Measurements from ENCODE around the gene ESPNL. TPM values are rescaled to one million over a fixed set of nuclear protein-coding genes. Genes with fewer than 3 reads are reported as not detected.

ESPNL gene
- total and polyA plus RNA-seq, 5 experiments from 2014 or later = 0.16 to 0.34 TPM; not detected in 3

DNA sequence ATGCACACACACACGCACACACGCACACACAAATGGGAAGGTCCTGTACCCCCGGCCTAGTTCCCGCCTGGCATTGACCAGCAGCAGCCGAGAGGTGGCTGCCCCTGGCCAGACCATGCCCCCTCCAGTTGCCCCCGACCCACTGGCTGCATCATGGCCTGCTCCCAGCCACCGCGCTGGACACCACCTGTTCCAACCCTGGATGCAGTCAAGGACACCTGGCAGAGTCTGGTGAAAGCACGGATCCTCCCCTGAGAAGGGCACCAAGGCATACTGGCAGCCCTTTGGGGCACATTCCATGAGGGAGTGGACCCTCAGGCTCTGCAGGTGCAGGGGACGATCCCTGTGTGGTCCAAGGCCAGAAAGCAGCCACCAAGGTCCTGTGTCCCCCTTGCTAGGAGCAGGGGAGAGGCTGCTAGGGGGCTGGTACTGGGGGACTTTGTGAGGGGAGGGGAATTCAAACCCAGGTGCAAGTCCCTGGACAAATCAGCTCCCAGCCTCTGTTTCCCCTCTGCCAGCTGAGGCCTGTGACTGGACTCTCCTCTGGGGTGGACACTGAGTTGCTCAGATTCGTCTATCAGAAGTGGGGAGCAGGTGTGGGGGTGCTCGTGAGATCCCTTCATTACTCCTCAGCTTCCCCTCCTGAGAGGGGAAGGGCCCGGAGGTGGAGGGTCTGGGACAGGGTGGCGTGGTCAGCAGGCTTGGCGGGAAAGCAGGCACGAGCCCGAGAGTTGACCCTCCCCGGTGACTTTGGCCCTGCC, 3.5 kb downstream of the ESPNL start:
- POLR2A ChIA-PET = no interaction called here
- DNase-seq (peak in 1 of 10 donors; percentile 6), ATAC-seq (no peak)
- Mint-ChIP-seq H3K9me3 (no peaks in the 10 kb centered on the region), H3K27me3 (no peaks in the 10 kb centered on the region), H3K4me1 (peaks cover 0 to 24% (median under 1%) of the 10 kb centered on the region in 4 donors), H3K36me3 (no peaks in the 10 kb centered on the region), H3K4me3 (no peak overlapping the region), H3K27ac (no peak overlapping the region)

- DNase-seq = no peak
- H3K27ac Mint-ChIP-seq = no peak overlapping the region
- H3K4me1 Mint-ChIP-seq = peaks cover under 1 to 24% (median 4%) of the 10 kb centered on the region in 4 donors
- H3K27me3 Mint-ChIP-seq = no peaks in the 10 kb centered on the region
- H3K36me3 Mint-ChIP-seq = no peaks in the 10 kb centered on the region
- ATAC-seq = no peak
- no peak overlapping the region for H3K4me3 Mint-ChIP-seq
- POLR2A ChIA-PET = no interaction called here
- H3K9me3 Mint-ChIP-seq = no peaks in the 10 kb centered on the region
Measured at GRCh38 chr2:238104226-238104690, 4.1 kb downstream of the ESPNL start.

- Mint-ChIP-seq H3K27ac (no peak overlapping the region), H3K4me1 (peaks cover 2 to 23% (median 8%) of the 10 kb centered on the region in 4 donors), H3K27me3 (no peaks in the 10 kb centered on the region), H3K9me3 (no peaks in the 10 kb centered on the region), H3K4me3 (no peak overlapping the region), H3K36me3 (no peaks in the 10 kb centered on the region)
- no peak for ATAC-seq
- DNase-seq = no peak
- POLR2A ChIA-PET = no interaction called here
Measured at GRCh38 chr2:238104691-238105371, 4.7 kb downstream of the ESPNL start.

DNA sequence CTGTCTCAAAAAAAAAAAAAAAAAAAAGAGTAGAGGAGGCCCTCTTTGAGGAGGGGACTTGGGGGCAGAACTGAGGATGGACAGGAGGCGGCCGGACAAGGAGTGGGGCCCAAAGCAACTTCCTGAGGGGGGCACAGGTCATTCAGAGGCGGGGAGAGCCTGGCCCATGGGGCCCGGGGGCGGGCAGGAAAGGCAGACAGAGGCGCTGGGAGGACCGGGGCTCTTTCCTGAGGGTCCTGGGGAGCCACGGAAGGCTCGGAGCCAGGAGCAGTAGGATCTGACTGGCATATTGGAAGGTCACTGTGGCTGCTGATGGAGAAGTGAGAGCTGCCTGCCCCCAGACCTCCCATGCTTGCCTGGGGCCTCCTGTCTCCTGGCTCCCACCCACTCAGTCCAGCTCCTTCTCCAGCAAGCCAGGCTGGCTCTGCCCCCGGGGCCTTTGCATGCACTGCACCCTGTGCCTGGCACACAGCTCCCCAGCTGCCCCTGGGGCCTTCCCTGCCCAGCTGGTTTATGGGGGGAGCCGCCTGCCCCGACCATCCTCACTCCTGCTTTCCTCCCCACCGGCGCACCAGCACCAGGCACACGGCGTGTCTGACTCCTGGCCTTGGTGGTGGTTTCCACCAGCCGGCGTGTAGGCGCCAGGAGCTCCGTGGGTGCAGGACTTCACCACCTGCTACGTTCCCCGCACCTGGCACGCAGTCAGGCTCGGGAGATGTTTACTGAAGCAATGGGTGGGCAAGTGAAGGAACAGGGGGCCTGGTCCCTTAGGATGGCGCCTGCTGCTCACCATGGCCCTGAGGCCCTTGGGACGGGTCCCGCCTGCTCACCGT, 5.6 kb downstream of the ESPNL start:
- peaks cover 2 to 23% (median 8%) of the 10 kb centered on the region in 4 donors for H3K4me1 Mint-ChIP-seq
- DNase-seq (no peak), ATAC-seq (no peak)
- no peaks in the 10 kb centered on the region for H3K36me3 Mint-ChIP-seq
- no peaks in the 10 kb centered on the region for H3K27me3 Mint-ChIP-seq
- H3K27ac Mint-ChIP-seq = peak overlapping the region in 1 of 10 donors; percentile 9
- H3K9me3 Mint-ChIP-seq = no peaks in the 10 kb centered on the region
- no peak overlapping the region for H3K4me3 Mint-ChIP-seq
- POLR2A ChIA-PET = no interaction called here

- Mint-ChIP-seq H3K36me3 (no peaks in the 10 kb centered on the region), H3K27me3 (no peaks in the 10 kb centered on the region), H3K4me3 (no peak overlapping the region), H3K9me3 (no peaks in the 10 kb centered on the region), H3K4me1 (peaks cover 2 to 22% (median 8%) of the 10 kb centered on the region in 4 donors), H3K27ac (no peak overlapping the region)
- POLR2A ChIA-PET = no interaction called here
- ATAC-seq = no peak
- no peak for DNase-seq
Measured at GRCh38 chr2:238106339-238106697, 6.2 kb downstream of the ESPNL start.

DNA sequence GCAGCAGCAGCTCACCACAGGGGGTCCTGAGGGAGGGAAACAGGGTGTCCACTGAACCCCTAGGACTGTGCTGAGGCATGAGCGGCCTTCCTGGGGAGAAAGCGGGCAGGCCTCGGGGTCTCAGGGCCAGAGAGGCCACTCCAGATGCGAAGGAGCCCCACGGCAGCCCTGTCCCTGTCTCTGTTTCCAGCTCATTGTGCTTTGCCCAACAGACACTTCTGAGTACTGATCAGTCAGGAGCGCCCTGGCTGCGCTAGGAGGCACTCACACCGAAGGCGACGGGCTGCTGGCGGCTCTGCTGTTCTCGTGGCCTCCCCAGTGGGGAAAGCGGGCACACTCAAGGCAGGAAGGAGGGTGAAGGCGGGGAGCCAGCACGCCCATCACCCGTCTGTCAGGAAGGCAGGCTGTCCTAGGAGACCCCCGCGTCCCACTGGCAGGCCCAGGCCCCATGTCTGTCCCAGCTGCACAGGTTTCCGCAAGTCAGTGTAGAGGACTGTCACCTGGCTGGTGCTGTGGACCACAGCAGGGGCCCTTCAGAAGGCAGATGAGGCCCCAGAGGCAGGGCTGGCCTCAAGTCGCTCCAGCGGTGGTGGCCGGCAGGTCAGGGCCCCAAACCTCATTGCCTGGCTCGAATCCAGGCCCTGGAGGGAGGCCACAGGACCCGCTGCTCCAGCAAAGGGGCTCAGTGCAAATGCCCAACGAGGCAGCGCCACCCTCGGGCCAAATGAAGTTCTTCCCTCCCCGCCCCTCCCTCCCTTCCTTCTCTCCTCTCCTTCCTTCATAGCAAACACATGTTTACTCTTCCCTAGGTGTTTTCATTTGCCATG, 6.8 kb downstream of the ESPNL start:
- Mint-ChIP-seq H3K4me3 (peak overlapping the region in 1 of 10 donors; percentile 45), H3K4me1 (peaks cover 2 to 22% (median 8%) of the 10 kb centered on the region in 4 donors), H3K36me3 (no peaks in the 10 kb centered on the region), H3K9me3 (peaks cover 0 to 2% (median 0%) of the 10 kb centered on the region in 9 donors), H3K27ac (peak overlapping the region in 1 of 10 donors; percentile 53), H3K27me3 (no peaks in the 10 kb centered on the region)
- DNase-seq = no peak
- no peak for ATAC-seq
- POLR2A ChIA-PET = no interaction called here

DNA sequence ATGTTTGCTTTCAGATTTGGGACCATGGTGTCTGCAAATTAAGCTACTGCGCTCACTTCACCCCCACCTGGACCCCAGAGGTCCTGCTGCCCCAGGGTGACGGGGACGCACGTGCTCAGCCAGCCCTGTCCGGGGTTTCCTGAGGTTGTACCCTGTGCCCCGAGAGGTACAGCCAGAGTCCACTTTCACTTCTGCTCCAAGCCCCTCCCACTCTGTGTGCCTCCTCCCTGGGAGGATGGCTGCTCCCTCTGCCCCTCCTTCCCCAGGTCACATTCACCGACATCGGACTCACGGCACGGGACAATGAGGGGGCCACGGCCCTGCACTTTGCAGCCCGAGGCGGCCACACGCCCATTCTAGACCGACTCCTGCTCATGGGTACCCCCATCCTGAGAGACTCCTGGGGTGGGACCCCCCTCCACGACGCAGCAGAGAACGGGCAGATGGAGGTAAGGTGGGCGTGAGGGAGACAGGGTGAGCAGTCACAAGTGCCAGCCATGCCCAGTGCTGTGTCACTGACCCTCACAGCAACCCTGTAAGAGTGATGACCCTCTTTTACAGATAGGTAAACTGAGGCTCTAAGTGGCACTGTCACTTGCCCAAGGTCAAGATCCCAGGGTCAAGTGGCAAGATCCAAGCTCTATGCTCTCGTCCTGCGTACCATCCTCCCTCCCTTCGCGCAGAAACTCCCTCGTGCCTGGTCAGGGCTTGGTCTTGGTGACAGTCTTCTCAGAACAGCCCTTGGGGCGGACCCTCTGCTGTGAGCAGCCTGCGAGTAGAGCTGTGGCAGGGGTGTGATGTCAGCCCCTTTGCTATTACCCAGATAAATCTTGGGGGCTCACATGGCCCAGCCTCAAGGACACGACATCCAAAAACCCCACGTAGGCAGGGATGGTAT, 7.6 kb downstream of the ESPNL start:
- peak overlapping the region in 1 of 10 donors; percentile 45 for H3K4me3 Mint-ChIP-seq
- no peak for DNase-seq
- H3K27ac Mint-ChIP-seq = peak overlapping the region in 1 of 10 donors; percentile 53
- peaks cover 2 to 22% (median 8%) of the 10 kb centered on the region in 4 donors for H3K4me1 Mint-ChIP-seq
- POLR2A ChIA-PET = no interaction called here
- H3K9me3 Mint-ChIP-seq = peaks cover 0 to 11% (median 7%) of the 10 kb centered on the region in 9 donors
- ATAC-seq = no peak
- H3K27me3 Mint-ChIP-seq = no peaks in the 10 kb centered on the region
- peaks cover 0 to 4% (median 3%) of the 10 kb centered on the region in 3 donors for H3K36me3 Mint-ChIP-seq

DNA sequence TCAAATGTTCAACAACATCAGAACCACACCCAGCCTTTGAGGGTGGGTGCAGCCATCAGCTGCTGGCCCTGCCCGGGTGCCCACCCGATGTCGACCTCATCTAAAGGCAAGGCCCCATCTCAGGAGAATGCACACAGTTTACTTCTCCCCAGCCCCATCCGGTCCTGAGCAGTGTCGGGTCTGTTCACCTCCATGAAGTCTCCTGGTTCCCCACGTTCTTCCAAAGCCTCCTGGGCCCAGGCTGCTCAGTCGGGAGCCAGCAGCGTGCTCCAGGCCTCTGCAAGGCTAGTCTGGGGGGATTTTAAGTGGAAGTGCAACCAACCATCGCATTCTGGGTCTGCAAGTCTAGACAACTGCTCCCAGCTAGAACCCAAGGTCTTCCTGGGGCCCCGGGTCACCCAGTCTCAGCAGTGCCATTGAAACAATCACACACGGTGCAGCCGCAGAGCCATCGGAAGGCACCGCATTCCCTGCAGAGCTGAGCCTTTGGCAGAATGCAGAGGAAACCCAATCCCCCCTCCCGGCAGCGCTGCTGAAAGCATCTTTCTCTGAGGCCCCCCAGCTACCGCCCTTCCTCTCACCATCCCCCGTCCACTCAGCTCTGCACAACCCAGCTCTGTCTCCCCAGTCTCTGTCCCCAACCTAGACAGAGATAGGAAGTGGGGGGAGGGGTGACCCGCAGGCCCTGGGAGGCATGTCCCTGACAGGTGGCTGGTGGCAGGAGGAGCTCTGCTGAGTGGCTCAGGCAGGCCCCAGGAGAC, 8.5 kb downstream of the ESPNL start:
- Mint-ChIP-seq H3K36me3 (peaks cover 0 to 10% (median 7%) of the 10 kb centered on the region in 3 donors), H3K9me3 (peaks cover 0 to 19% (median 13%) of the 10 kb centered on the region in 9 donors), H3K27ac (peak overlapping the region in 1 of 10 donors; percentile 11), H3K4me1 (peaks cover 2 to 22% (median 8%) of the 10 kb centered on the region in 4 donors), H3K27me3 (no peaks in the 10 kb centered on the region), H3K4me3 (peak overlapping the region in 1 of 10 donors; percentile 18)
- DNase-seq = peak in 2 of 10 donors; percentile 16 to 62
- POLR2A ChIA-PET = no interaction called here
- peak in 1 of 2 donors; percentile 56 for ATAC-seq

DNA sequence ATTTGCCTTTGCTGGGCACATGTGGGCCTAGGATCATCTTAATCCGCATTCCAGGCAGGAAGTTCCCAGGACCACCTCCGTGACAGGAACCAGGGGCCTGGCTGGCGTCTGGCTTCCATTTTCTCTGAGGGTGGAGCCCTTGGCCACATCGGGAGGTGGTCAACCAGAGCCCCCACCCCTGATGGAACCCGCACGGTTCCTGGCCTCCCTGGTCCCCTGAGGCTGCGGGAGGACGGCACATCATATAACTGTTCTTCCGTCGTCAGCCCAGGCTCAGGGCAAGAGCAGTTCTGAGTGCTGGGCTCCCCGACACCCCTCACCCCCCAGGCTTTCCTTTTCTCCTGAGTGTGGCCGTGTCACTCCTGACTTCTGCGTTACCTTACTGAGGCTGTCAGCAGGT, 13.5 kb downstream of the ESPNL start:
- Mint-ChIP-seq H3K36me3 (peaks cover 0 to 10% (median 7%) of the 10 kb centered on the region in 3 donors), H3K9me3 (peaks cover 0 to 19% (median 13%) of the 10 kb centered on the region in 9 donors), H3K4me1 (peaks cover 4 to 10% (median 7%) of the 10 kb centered on the region in 4 donors), H3K27me3 (peaks cover 0 to 9% (median 2%) of the 10 kb centered on the region in 5 donors), H3K27ac (no peak overlapping the region), H3K4me3 (no peak overlapping the region)
- DNase-seq (peak in 1 of 10 donors; percentile 15), ATAC-seq (no peak)
- POLR2A ChIA-PET = no interaction called here

- Mint-ChIP-seq H3K9me3 (peaks cover 0 to 19% (median 13%) of the 10 kb centered on the region in 9 donors), H3K27ac (no peak overlapping the region), H3K36me3 (peaks cover 0 to 10% (median 7%) of the 10 kb centered on the region in 3 donors), H3K4me3 (no peak overlapping the region), H3K4me1 (peaks cover 2 to 4% (median 2%) of the 10 kb centered on the region in 4 donors), H3K27me3 (peaks cover 0 to 11% (median 2%) of the 10 kb centered on the region in 5 donors)
- POLR2A ChIA-PET = no interaction called here
- ATAC-seq (no peak), DNase-seq (no peak)
Measured at GRCh38 chr2:238114331-238114841, 14.2 kb downstream of the ESPNL start.

Measured in naive thymus-derived CD8-positive, alpha-beta T cell (primary cell).